Activated CD4-positive, CD25-positive, alpha-beta regulatory T cell treated with anti-CD3 and anti-CD28 coated beads, Interleukin-2, amount 50 U/mL, for 16 hours (primary cell): ENCODE measurements around the gene ARNT2.

Source experiments
- DNase-seq: peaks from one replicate; pipeline ENCODE4 v3.0.0-alpha.2; 2020; ENCODE audit warnings: low read depth, low spot score

The ARNT2 gene

GRCh38 chr15:80411788-80412288 lies 7.7 kb downstream of the ARNT2 start:
- DNase-seq = no peak

DNA sequence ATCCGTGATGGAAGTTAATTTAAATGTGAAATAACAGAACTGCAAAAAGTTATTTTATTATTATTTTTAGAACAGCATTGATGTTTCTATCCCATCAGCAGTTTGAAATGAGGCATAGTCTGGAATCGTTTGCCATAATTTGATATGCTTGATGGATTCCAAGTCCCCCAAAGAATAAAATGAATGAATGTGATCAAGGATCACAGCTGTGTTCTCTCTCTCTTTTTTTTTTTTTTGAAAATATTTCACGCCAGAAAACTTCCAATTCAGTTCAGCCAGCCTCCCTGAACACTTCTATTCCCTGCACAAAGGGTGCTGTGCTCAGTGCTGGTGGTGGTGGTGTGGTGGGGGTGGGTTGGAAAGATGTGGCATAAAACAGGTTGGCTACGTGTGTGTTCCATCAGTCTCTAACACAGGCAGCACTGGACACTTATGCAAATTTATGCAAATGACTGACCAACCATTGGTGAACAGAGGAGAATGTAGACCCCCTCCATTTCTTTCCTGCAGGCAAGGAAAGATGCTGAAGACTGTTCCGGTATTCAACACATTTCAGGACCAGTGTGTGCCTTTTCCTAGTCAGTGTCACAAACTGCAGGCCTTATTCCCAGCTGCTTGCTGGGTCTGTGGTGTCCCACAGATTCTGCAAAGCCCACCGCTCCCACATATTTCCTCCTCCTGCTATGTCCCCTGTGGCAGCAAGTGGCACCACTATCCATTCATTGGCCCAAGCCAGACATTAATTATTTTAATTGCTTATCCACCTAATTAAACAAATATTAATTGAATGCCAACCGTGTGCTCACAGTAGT lies 10.6 kb downstream of the ARNT2 start:
- no peak for DNase-seq

- DNase-seq = no peak
These were observed 11.1 kb downstream of the ARNT2 start for GRCh38 chr15:80415358-80415670.

GRCh38 chr15:80416702-80417101 lies 12.5 kb downstream of the ARNT2 start:
- no peak for DNase-seq

DNA sequence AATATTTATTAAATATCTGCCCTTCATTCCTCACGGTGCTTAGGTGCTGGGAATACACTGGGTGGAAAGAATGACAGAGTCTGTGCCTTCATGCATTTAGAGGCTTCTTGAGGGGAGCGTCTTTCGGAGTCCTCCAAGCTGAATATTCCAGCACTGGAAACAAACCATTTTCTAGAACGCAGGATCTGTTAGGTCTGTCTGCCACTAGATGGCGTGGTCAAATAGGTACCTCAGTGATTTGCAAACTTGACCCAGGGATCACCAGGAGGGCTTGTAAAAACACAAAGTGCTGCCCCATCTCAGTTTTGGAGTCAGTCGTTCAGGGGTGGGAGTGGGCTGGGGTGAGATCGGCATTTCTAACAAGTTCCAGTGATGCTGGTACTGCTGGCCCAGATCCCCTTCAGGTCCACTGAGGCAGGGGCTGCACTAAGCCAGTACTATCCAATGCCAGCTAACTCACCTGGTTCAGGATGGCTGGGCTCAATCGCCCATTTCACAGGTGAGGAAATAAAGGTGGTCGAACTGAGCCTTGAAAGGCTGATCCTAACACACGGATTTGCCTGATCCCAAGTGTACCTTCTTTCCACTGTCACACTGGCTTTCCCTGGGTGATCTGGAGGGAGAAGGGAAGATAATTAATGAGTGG lies 14.8 kb downstream of the ARNT2 start:
- DNase-seq = no peak

DNA sequence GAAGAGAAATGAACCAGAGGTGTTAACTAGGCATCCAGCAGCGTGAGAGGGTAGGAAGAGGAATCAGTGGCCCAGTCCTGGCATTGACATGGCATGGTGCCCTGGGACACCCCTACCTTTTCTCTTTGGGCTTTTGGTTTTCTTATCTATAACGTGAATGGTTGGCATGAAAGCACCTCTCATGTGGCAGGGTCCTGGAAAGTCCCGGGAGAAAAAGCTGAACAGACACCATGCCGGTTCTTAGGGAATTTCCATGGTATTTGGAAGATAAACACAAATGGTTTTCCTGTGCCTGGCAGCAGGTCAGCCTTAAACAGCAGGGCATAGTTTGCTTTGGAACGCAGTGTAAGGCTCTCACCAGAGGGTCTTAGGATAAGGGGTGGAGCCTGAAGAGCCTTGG lies 15.4 kb downstream of the ARNT2 start:
- DNase-seq = no peak

GRCh38 chr15:80420658-80421057 lies 16.5 kb downstream of the ARNT2 start:
- no peak for DNase-seq

DNA sequence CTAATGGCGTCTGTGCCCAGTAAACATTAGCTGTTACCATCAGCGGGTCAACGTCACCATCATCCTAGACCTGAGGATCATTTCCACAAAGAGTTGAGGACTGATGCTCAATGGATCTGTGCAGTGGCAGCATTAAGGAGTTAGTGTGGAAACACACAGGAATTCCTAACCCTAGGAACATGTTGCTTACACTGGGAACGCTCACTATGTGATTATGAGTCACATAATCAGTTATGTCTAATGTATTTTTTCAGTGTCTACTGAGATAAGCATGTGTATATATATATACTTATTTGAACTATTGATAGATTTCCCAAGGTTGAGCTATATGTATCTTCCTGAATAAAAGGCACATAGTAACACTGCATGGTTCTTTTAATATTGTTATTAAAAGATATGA lies 19.0 kb downstream of the ARNT2 start:
- no peak for DNase-seq

DNA sequence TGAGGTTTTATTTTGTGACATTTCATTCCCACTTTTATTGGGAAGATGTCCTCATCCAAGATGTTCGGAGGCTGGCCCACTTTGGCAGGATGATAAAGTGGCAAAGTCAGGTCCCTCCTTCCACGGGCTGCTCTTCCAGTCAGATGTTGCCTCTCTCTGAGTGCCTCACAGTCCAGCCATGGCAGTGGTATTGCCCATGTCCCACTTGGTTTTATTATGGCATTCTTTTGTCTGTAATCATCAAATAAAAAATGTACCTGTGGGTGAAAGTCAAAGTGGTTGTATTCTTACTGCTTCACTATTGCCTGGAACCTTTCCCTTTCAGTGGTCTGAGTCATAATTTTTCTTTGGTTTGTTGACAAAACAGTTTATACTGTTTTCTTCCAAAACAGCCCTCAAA lies 20.2 kb downstream of the ARNT2 start:
- no peak for DNase-seq

DNA sequence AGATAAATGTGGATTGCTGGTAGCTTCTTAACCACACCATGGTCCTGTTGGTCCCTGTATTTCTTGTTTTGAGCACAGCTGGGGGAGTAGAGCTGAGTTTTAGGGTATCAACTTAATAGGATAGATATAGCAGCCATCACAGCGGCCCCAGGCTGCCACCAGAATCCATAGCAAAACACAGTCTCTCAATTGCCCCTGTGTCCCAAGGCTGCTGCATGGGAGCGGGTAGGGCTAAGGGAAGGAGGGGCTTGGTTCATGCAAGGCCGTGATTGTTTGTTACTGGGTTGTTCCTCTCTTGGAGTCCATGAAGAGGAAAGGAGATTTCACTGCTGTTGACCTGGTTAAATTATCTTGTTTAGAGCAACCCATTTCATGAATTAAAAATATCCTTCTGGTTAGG lies 22.1 kb downstream of the ARNT2 start:
- no peak for DNase-seq

DNA sequence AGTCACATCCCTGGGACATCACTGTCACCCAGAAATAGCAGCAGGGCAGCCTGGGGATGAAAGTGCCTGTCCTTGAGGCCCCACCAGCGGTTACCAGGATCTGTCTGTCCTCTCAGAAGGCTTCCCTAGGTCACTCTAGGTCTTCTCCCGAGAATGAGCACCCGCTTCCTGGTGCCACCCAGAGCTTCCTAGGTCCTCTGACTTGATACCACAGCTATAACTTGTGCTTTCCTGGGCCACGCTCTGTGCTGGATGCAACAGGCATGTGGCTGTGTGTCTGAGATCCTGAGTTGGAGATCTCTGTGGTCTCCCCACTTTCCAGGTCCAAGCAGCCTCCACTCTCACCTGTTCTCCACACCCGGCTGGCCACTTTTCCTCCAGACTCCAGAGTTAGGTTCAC lies 25.8 kb downstream of the ARNT2 start:
- no peak for DNase-seq

DNA sequence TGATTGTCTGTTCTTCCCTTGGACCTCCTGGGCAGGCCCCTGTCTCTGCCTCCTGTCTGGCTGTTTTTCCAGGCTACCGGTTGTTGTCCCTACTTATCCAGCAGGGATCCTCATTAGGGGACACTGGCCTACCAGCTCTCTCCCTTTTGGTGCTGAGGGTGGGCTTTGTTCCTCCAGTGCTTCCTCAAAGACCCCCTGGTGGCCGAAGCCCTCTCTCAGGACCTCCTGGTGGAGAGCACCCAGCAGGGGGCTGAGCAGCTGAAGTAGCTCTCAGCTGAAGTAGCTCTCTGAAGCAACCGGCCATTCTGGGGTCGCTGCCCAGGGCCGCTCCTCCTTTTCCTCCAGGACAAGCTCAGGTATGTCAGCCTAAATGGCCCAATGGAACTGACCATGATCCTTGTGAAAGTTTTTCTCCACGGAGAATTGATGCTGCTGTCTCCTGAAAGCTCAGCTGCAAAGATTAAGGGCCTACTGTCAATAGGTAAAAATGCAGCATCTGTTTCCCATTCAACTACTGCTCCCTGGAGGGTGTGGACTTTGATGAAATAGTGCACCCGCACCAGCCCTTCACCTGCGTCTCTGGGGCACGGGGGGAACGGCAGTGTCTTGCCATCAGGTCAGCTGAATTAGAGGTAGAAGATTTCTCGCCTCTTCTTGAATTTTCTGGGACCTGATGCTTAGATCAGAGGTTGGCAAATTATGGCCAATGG lies 27.6 kb downstream of the ARNT2 start:
- no peak for DNase-seq

DNA sequence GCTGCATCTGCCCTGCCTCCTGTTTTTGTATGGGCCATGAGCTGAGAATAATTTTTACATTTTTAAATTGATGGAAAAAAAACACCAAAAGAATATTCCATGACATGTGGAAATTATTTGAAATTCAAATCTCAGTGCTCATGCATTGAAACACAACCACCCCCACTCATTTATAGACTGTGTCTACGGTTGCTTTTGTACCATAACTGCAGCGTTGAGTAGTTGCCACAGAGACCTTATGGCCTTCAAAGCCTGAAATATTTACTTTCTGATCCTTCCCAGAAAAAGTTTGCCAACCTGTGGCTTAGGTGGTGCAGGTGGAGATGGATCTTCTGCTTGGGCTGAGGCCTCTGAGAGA lies 28.1 kb downstream of the ARNT2 start:
- DNase-seq = no peak

DNA sequence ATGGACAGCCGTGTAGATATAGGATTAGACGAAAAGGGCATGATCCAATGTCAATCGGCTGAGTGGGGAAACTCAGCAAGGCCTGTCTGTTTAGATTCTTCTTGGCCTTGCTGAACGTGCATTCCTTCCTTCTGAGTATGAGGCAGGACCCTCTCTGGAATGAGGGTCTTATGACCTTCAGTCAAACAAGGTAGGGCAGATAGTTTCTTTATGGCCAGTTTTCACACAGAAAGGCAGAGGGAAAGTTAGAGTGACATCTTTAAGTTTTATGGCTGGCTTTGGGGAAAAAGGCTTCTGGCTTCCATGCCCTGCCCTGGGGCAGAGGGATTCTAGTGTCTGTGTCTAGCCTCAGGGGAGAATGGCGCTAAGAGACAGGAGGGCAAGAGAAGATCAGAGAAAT lies 29.7 kb downstream of the ARNT2 start:
- no peak for DNase-seq

GRCh38 chr15:80434926-80435720 lies 30.9 kb downstream of the ARNT2 start:
- DNase-seq = no peak

DNA sequence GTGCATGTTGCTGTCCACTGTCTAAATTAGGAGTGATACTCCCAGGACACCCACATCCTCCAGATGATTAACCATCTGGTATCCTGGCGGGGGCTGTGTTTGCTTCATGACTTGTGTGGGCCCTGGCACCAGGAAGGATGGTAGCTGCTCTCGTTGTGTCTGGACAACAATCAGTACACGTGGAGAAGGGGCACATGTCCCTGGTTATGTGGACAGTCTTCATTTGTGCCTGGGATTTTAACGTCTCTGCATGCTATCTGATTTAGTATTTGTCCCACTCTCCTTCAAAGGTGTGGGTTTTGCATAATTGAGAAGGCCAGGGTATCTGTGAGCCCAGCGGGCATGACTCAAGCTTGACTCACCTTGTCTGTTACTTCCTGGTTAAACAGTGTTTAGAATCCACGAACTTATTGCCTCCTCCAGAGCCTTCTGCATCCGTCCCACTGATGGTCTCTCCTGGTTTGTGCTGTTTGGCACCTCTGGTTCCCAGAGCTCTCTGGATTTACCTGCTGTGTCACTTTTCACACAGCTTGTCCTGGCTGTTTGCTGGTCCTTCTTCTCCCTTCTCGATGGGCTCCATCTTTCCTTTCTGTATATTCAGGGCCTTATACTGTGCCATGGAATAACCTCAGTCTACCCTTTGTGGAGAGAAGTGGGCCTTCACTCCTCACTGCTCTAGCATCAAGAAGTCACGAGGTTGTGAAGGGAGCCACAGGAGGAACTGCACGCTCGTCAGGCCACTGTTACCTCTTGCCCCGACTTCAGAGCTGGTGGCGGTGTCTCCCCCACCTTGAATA lies 32.5 kb downstream of the ARNT2 start:
- no peak for DNase-seq

DNA sequence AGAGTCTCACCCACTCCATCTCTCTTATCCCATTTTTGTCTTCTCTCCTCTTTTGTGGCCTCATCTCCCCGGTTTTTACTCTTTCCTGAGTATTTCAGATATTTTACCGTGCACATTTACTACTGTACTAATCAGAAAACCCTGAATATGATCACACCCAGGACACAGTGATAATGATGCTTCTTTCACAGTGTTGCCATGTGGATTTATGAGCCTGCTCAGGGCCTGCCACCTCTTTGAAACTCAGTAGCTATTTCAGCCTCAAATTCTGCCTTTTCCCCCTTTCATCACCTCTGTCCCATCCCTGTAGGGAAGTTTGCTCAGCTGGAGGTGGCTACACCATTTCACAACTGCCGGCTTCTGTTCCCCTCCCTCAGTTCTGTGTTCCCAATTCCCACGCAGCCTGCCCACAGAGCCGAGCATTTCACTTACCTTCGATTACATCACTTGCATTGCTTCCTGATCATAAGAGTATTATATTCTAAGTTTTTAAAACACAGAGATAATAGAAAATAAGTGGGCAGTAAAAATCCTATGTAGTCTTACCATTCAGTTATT lies 33.2 kb downstream of the ARNT2 start:
- no peak for DNase-seq

GRCh38 chr15:80439140-80439539 lies 35.0 kb downstream of the ARNT2 start:
- no peak for DNase-seq

DNA sequence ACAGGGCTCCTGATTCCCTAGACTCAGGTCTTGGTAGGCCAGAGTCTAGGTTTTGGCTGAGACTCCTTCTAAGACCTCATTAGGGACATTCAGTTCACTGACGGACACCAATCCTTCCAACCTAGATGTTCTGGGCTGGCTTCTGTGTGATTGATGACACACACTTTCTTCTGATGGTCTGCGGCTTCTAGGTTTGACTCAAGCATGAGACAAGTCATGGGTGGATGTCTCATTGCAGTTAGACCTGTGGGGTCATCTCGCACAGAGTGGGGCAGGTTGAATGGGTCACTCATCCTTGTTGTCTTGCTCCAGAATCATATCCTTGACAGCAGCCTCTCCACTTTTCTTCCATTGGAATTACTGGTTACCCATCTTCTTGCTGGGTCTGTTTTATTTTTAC lies 35.8 kb downstream of the ARNT2 start:
- no peak for DNase-seq

DNA sequence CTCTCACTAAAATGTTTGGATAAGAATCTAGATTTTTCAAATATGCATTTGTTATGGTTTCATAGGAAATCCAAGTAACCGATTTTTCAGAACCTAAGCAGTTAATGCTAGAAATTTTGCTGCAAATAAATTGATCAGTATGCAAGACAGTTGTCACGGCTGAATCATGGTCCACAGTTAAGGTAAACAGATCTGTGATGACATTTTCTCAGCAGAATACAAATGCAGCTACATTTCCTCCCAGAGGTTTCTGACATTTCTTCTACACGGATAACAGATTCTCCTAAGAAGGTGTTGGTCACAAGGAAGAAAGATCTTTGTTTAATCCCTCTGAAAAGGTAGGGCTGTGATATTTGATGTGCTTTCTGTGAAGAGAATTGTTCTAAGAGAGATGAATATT lies 36.9 kb downstream of the ARNT2 start:
- no peak for DNase-seq

GRCh38 chr15:80441714-80442113 lies 37.5 kb downstream of the ARNT2 start:
- DNase-seq = no peak
